Activated T-cell treated with anti-CD3 and anti-CD28 coated beads for 1 hour (primary cell): ENCODE results near the gene TUT4.

ENCODE experiments used
- DNase-seq: peaks from one replicate; pipeline ENCODE4 v3.0.0-alpha.2; 2020; ENCODE audit warnings: low read depth

The TUT4 gene

DNA sequence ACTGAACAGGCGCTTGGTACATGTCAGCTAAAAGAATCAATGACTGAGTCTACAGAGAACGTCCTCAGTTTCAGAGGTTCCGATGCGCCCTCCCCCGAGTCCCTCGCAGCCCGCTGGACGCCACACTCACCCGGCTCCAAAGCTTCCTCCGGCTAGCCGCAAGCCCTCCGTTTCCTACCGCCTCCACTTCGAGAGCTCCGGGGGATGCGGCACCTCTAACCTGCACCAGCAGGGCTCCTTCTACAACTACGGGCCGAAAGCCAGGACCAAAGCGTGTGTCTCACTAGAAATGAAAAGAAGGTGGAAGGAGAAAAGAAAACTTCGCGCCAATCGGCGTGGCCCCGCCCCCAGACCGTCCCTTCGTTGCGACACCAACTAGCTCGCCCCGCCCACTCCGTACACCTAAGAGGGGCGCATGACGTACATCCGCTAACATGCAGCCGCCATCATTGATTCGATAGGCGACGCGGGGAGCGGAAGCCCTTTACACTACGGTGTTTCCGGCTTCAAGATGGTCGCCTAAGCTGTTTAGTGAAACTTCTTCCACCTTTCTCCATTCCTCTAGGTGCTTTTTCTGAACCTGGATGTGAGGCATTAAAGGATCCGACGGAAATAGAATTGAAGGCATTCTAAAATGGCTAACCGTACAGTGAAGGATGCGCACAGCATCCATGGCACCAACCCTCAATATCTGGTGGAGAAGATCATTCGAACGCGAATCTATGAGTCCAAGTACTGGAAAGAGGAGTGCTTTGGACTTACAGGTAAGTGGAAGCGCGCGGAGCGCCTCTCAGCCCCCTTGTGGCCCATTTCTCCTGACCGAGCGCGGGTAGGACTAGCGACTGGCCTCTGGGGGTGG, 148.5 kb downstream of the TUT4 start, which contains the start of the genes ORC1 and PRPF38A:
Gene ORC1, minus strand, starts transcription at position 308 of the 859 bp plus-strand sequence. CDS start 2,200 bp downstream, outside the sequence.
Gene PRPF38A, plus strand, starts transcription at position 487 of the 859 bp plus-strand sequence. Its CDS starts 148 bp downstream, at position 635.
- DNase-seq, result peak; percentile 98

DNA sequence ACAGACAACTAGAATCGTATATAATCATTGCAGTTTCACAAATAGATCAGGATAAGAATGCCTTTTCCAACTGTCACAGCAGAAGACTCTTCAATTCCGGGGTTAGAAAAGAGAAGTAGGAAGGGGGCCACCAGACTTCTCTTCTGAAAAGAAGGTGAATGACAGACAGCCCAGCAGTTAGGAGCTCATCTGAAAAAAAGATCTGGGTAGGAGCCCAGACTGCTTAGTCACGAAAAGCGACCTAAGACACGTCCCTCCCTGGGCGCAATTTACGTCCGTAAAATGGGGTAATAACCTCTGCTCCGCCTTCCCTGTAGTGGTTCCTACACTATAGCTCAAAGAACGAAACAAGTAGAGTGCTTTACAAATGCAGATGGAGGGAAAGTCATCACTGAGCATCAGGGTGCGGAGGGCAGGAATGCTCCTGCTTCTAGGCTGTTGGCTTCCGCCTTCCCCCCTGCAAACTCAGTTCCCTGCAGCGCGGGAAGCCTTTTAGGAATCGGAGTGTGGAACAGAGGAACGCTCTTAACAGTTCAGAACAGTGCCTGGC, 149.3 kb downstream of the TUT4 start:
- no peak for DNase-seq

DNA sequence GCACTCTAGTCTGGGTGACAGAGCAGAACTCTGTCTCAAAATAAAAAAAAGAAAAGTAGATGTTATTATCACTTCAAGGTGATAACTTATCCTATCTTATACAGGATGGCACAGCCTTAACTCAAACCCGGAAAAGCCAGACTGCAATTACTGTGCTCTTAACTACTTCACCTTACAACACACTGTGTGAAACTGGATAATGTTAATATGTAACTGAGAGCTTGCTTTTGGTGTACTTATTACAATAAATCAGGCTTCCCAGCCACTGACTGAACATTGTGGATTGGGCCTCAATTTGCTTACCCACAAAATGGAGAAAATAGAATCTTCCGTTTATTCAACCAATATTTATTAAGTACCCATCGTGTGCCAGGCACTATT, 150.0 kb downstream of the TUT4 start:
- DNase-seq, result no peak

DNA sequence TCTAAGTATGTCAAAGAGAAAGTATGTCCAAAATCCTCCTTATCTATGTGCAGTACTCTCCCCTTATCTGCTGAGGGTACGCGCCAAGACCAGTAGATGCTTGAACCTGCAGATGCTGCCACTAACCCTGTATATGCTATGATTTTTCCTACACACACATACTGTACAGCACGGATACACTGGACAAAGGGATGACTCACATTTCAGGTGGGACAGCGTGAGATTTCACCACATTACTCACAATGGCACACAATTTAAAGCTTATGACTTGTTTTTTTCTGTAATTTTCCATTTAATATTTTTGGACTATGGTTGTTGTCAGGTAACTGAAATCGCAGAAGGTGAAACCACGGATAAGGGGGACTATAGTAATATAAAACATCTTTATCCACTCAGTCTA, 152.8 kb downstream of the TUT4 start:
- no peak for DNase-seq

DNA sequence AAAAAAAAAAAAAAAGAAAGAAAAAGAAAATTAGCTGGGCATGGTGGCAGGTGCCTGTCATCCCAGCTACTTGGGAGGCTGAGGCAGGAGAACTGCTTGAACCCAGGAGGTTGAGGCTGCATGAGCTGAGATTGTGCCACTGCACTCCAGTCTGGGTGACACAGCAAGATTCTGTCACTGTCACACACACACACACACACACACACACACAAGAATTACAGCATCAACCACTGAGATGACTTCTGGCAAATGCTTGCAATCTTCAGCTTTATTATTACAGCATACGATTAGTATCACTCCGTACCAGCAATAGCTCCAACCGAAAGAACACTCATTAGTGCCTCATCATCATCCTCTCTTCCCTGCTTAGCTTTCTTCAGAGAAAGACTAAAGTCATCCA, 153.3 kb downstream of the TUT4 start:
- no peak for DNase-seq

DNA sequence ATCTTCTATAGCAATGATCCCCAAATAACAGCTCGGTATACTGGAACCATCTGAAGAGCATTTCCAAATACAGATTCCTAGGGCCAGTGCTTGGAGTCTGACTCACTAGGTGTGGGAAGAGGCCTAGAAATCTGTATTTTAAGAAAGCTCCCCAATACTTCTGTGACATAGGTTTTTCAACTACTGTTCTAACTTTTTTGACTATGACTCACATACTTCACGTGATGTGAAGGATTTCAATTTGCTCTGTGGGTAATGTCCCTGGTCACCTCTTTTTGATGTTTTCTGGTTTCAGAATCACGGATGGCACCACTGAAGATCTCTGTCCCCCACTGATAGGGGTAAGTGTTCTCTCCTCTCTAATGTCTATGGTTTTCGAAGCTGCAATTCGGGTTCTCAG, 159.7 kb downstream of the TUT4 start:
- no peak for DNase-seq

DNA sequence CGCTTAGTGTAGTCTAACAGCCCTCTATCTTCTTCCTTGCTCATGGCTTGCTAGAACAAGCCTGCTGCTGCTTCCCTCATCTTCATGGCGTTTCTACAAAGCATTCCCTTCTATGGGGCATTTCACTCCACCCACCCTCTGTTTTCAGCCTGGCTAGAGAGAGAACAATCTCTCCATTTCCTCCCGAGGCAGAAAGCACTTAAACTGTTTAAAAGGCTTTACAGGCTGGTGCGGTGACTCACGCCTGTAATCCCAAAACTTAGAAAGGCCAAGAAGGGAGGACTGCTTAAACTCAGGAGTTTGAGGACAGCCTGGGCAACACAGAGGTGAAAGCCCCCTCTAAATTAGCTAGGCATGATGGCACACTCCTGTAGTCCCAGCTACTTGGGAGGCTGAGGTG, 166.4 kb downstream of the TUT4 start:
- no peak for DNase-seq

DNA sequence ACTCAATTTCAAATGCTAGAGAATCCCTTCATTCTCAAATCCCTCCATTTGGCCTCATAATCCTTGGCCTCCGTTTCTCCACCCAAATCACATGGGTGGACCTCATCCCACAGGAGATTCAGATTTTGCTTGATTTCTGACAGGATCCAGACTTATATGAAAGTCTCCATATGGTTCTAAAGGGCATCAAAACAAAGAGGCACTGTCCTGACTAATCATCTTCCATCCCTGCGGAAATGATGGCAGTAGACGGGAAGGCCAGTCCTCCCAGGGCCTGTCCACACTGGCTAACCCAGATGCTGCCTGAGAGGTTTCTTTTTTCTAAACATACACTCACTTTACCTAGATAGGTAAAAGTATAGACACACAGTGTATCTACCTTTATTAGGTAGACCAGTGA, 167.5 kb downstream of the TUT4 start:
- no peak for DNase-seq
